T-helper 2 cell treated with Interferon-gamma antibody and Interleukin-4, amounts not matched to agents 100 ng/mL and 5 ng/mL, for 36 hours (primary cell): ENCODE results near the gene ANKRD40. TPM values are rescaled to one million over a fixed set of nuclear protein-coding genes. Genes with fewer than 3 reads are reported as not detected.
"Not testable (repeated sequence)": the region's sequence is repeated elsewhere in the genome, so short reads cannot be mapped to it uniquely, and the experiment has no call there.

Source experiments
- intact Hi-C: fragments of 100-400 bp; cut with micrococcal nuclease; formaldehyde crosslinking; loops from one replicate; pipeline ENCODE4 v1.15.1; 2023
- total RNA-seq: library from RNA; stranded (reverse); gene quantifications from 2 replicates; pipeline ENCODE4 v1.2.3, GENCODE V29; 2022

ANKRD40 gene, protein sequence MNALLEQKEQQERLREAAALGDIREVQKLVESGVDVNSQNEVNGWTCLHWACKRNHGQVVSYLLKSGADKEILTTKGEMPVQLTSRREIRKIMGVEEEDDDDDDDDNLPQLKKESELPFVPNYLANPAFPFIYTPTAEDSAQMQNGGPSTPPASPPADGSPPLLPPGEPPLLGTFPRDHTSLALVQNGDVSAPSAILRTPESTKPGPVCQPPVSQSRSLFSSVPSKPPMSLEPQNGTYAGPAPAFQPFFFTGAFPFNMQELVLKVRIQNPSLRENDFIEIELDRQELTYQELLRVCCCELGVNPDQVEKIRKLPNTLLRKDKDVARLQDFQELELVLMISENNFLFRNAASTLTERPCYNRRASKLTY
- total RNA-seq, result 35.9 and 38.4 TPM in 2 replicates

DNA sequence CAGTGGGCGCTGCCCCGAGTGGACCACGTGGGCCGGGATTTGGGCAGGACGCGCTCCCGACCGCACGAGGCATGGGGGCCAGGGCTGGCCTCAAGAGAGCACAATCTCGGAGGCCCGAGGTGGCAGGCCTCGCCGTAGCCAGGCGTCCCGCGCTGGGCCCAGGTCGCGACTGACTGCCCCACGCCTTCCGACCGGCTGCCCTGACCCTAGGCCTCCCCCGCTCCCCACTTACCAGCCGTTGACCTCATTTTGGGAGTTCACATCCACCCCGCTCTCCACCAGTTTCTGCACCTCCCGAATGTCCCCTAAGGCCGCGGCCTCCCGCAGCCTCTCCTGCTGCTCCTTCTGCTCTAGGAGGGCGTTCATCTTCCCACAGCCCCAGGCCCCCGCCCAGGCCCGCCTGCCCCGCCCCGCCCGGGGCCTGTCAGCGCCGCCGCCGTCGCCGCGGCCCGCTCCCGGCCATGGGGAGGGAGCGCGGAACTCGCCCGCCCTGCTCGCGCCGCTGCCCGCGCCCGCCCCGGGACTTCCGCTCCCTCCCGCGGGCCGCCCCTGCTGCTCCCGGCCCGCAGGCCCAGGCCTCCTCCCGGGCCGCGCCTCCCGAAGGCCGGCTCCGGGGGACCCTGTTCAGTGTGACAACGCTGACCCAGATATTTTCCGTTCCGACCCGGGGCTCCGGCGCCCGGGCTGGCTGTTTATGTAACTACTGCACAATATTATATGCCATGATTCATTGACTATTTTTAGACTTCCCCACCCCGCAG, at the start of gene ANKRD40:
Gene ANKRD40 (minus strand): TSS at position 626 of the 761 bp plus-strand sequence. CDS start 260 bp downstream, at position 366.
- intact Hi-C loops, result loop anchor here (1.0 to 5.0 kb wide), 5 partner anchors 12 to 446 kb away; partner anchors contain the start of genes EME1, LUC7L3, MRPL27 and NME1

DNA sequence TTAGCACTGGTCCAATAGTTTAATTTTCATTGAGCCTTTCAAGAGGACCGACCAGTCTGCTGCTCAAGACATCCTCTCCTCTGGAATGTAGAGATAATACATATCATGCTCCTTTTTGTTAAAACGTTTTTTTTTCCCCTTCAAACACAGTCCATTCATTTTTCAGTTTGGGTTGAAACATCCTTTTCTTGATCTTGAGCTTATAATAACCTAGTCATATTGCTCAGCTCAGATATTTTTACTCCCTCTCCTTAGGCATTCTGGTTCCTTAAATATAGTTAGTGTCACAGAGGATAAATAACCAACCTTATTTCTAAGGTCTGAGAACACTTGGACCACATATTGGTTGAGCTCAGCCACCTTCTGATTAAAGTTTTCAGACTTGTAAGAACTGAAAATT, 46.8 kb upstream of the ANKRD40 start:
- intact Hi-C loops, result no loop called here

DNA sequence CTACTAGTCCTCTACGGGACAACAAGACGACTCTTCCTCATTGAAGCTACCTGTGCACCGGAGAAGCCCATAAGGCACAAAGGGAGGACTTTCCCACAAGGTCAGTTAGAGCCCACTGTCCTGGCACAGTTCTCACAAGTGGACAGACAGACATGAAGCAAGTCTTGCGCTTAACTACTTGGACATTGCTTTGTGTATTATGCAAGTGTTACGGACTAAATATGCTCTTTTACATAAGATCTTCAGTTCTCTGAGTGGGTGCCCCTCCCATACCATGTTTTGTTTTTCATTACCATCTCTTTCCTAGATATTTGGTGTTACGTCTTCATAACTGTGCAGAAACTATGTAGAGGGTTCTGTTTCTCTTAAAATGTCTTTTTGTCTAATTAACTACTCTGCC, 41.5 kb upstream of the ANKRD40 start:
- intact Hi-C loops, result no loop called here

DNA sequence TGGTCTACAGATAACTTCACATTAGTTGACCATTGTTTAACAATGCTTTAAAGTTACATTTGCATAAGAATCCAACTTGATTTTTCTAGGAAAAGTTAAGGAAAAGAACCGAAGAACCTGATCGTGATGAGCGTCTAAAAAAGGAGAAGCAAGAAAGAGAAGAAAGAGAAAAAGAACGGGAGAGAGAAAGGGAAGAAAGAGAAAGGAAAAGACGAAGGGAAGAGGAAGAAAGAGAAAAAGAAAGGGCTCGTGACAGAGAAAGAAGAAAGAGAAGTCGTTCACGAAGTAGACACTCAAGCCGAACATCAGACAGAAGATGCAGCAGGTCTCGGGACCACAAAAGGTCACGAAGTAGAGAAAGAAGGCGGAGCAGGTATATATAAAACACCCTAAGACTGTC, 37.9 kb upstream of the ANKRD40 start:
- intact Hi-C loops, result no loop called here

DNA sequence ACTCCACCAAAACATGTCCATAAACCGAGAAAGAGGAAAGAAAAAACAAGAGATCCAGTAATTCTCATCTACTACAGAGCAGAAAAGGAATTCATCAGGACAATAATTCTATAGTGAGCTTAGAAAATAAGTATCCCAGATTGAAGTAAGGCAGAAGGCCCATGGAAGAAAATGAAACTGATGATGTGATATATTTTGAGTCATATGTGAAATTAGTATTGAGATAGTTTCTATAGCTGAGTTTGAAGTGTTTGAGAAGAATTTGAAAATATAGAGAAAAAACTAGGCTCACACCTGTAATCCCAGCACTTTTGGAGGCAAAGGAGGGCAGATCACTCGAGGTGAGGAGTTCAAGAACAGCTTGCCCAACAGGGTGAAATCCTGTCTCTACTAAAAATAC, 31.4 kb upstream of the ANKRD40 start:
- intact Hi-C loops, result no loop called here

DNA sequence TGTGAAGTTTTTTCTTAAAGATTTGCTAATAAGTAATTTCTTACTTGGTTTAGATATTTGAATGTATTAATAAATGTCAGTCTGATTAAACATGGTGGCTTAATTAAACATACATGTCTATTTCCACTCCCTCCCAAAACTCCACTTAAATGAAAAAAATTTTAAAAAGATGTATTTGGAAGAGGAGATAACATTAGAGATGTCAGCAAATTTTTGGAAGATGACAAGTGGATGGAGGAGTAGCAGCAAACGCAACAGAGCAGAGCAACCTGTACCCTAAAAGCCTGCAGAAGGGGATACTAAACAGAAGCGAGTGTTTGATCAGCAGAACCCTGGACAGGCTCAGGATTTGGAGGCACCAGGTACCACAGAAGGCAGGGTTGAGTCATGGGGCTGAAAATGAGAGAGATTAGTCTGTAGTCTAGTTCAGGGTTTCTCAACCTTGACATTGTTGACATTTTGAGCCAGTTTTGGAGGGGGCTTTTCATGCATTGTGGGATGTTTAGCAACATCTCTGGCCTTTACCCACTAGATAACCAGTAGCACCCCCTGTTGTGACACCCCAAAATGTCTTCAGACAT, 29.5 kb upstream of the ANKRD40 start:
- intact Hi-C loops, result no loop called here

DNA sequence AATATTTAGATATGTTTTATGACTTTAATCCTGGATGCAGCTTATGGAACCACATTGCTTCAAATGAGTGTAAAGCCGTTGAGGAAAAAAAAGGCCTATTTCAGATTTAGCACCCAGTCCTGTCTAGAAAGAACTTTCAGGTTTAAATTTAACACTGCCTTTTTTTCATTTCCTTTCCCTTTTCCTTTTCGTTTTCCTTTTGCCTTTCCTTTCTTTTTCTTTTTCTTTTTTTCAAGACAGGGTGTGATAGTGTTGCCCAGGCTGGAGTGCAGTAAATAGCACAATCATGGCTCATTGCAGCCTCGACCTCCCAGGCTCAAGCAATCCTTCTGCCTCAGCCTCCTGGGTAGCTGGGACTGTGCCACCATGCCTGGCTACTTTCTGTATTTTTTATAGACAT, 27.6 kb upstream of the ANKRD40 start:
- intact Hi-C loops, result no loop called here

DNA sequence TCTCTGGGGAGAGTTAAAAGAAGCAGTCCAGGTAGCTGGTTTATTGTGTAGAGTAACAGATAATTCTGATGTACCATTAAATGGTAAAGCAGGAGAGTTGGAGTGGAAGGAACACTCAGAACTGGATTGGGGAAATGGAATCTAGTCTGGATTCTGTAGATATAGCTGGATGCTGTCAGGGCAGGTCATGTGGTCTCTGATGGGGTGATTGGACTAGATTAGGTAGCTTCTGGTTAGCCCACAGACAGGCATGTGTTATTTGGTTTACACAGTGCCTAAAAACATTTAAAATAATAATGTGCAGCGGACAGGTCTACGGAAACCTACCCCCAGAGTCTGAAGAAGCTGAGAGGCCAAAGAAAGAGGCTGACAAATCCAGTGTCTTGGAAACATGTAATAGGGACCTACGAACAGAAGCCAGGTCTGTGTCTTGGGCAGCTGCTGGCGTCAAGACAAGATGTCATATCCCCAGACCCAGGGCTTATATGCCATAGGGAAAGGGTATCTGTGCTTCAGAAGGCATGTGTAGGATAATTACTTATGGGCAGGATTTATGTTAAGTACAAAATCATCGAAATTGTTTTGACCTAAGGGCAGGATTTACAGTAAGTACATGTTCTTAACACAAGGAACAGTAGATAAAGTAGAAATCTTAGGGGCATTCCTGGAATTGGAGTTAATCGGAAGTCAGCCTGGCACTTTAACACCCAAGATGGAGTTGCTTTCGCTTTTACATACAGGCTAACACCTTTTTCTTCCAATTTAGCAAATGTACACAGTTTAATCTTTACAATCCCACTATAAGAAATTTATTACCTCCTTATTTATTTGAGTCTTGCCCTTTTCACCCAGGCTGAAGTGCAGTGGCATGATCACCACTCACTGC, 24.1 kb upstream of the ANKRD40 start:
- intact Hi-C loops, result no loop called here

DNA sequence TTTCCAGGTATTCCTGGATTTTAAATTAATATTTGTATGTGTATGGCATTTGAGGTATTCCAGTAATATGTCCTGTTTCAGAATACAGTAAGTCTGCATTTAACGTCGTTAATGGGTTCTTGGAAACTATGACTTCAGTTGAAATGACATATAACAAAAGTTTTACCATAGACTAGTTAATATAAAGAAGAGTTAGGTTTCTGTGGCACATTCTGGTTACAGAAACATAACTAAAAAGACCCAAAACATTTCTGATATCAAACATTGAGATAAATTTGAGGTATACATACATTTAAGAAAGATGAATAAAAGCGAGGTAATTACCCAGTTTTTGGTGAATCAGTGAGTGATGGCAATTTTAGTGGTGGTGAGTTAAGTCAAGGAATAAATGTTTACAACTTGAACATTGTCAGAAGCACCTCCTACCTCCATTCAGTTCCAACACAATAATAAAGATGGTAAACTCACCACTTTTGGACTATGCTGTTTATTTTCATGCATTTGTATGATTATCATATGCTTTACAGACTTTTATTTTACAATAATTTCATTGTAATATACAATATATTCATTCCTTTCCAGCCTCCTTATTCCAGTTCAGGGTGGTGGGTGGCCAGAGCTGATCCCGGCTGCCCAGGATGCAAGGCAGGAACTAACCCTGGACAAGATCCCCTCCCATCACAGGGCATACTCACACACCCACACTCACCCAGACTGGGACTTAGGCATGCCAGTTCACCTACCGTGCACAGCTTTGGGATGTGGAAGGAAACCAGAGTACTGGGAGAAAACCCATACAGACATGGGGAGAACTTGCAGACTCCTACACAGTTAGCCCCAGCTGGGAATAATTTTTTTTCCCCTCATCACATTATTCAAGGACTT, 21.4 kb upstream of the ANKRD40 start:
- intact Hi-C loops, result no loop called here

DNA sequence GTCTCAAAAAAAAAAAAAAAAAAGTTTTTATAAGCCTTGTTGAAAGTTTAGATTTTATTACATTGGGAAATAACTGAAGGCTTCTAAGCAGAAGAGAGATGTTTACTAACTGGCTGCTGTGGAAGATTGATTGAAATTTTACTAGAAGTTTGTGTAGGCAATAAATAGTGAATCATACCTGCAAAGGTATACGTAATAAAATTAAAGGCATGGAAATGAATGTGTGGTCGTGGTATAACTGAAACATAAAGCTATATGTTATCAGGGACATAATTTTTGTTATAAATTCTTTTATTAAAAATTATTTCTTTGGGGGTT, 20.4 kb upstream of the ANKRD40 start:
- intact Hi-C loops, result no loop called here

DNA sequence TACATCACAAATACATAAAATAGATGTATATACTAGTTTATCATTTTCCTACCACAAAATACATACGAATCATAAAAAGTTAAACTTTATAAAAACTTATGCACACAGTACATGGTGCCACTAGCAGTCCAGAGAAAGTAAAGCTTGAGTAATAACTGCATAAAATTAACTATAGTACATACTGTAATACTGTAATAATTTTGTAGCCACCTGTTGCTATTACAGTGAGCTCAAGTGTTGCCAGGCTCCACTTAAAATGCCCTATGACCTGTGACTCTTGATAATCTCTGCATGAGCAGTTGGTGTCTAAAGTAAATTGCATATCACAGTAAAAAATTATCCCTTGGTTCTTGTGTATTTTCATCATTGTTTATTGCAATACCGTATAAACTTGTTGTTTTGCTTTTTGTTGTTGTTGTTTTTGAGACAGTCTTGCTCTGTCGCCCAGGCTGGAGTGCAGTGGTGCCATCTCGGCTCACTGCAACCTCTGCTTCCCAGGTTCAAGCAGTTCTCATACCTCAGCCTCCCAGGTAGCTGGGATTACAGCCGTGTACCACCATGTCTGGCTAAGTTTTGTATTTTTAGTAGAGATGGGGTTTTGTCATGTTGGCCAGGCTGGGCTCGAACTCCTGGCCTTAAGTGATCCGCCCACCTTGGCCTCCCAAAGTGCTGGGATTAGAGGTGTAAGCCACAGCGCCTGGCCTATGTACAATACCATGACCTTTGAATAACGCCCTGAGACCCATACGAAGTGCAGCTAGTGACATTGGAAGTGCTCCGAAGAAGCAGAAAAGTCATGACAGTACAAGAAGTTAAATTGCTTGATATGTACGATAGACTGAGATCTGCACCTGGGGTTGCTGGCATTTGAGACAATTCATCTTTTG, 18.3 kb upstream of the ANKRD40 start:
- intact Hi-C loops, result no loop called here

DNA sequence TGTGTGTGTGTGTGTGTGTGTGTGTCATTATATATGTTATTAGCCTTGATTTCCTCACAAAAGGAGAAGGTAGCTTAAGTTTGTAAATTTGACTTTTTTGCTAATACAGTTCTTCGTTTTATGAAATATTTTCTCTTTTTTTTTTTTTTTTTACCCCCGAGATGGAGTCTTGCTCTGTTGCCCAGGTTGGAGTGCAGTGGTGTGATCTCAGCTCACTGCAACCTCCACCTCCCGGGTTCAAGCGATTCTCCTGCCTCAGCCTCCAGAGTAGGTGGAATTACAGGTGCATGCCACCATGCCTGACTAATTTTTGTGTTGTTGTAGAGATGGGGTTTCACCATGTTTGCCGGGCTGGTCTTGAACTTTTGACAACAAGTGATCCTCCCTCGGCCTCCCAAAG, 16.9 kb upstream of the ANKRD40 start:
- intact Hi-C loops, result not testable (repeated sequence)

DNA sequence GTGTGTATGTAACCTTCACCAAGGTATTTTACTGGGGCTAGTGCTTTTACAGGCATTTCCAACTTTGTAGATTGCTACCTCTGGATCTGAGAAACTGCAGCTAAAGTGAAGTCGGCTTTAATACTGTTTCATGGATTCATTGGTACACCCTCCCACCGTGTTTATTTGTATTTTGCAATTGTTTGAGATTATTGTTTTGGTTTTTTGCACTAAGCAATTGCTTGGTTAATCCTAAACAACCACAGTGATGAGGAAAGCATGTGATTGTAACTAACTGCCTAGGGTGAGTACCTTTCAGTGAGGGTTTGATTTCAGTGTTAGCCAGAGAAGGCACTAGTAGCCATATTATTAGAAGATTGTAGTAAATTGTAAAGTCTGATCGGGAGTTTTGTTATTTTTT, 15.0 kb upstream of the ANKRD40 start:
- intact Hi-C loops, result no loop called here

DNA sequence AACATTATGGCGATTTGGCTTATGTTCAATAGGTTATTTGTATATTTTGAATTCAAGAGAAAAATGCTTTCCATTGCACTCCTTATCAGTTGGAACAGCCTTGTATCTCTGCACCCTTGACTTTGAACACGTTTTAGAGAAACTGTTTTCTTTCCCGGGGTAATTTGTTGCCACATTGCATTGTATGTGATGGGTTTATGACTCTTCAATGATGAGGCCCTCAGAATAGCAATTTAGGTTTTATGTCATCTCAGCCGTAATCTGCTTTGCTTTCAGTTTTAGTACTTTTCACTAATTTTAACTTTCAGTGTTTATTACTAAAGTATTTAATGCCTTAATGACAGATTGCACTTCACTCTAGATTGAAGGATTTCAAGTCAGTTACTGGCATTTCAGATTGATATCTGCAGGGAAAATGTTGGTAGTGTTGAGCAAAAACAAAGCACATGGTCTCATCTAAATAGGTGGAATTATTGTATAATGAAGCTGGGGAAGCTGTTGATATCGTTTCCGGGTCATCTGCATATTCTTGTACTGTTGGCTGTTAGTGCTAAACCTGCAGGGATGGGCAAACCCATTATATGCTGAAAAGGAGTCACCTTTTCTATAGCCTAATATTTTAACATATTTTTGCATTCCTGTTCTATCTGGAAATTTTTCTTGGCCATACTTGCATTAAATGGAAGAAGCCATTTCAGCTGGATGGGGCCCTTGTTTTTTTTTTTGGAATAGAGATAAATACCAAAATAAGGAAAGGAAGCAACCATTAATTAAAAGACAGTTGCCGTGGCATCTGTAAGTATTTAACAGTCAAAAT, 13.7 kb upstream of the ANKRD40 start:
- intact Hi-C loops, result loop anchor here (2.0 kb wide), 1 partner anchor 145 kb away; the partner anchor contains the start of gene TOB1

DNA sequence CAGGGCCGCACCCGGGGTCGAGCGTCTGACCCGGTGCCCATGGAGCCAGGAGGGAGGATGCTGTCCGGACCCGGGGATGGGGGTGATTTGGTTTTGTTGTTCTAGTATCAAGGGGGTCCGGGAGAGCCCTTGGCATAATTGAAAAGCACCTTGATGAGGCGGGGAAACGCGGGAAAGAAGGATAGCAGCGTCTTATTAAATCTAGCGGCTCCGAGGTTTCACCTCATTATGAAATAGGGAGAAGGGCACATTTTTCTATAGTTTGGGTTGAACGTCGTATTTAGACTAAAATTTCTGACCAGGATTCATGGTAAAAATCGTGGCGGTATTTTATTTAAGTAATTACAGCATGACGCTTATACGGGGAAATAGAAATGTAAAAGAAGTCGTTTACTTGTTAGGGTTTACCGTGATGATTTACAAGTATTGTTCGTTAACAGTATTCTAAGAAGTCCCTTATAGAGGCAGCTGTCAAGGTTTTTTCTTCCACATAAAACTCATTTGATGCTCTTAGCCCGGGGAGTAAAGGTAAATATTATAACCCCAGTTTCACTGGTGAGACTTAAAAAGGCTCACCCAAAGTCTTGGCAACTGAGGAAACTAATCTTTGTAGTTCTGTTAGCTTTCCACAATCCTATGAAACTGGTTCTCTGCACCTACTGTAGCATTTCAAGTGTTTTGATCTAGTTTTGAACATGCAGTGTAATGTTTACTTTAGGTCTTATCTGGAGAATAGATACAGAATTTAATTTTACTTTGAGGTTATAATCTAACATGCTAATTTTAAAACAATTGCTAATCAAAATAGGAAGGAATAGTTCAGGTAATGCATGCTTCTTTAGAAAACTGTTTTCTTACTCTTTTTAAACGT, 12.4 kb upstream of the ANKRD40 start:
- intact Hi-C loops, result loop anchor here (1.0 to 2.0 kb wide), 2 partner anchors 13 to 147 kb away; partner anchors contain the start of genes ANKRD40 and TOB1

DNA sequence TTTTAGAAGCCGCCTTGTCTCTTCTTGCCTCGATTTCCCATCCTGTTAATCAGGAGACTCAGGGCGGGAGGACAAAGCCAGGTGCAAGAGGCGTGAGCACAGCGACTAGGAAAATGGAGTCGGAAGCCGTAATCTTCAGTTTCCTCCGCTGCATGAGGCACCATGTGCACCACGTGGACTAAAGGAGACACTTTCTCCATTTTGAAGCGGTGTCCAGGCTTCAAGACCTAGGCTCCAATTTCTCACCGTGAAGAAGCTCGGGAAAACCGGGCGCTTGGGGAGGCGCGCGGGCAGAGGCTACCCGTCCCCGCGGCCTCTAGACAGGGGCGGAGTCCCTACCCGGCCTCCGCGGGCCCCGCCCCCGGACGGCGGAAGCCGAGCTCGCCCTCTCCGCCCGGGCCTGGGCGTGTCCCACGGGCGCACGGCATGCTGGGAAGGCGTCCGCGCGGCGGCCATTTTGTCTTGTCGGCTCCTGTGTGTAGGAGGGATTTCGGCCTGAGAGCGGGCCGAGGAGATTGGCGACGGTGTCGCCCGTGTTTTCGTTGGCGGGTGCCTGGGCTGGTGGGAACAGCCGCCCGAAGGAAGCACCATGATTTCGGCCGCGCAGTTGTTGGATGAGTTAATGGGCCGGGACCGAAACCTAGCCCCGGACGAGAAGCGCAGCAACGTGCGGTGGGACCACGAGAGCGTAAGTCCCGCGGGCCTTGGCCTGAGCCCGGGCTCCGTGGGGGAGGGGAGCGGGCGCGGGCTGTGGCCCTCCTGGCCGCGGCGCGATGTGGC, 11.6 kb upstream of the ANKRD40 start, which contains the start of gene LUC7L3:
Gene LUC7L3 (plus strand): TSS at position 460 of the 780 bp plus-strand sequence. CDS start 130 bp downstream, at position 590.
- intact Hi-C loops, result loop anchor here (1.0 kb wide), 1 partner anchor 12 kb away; the partner anchor contains the start of gene ANKRD40
